K562 treated with DMSO at 1 percent for 48 hours (cell line): ENCODE data around the gene ADPRHL1. TPM values are rescaled to one million over a fixed set of nuclear protein-coding genes. Genes with fewer than 3 reads are reported as not detected.

Source experiments
- total RNA-seq: library from RNA; unstranded; fragments of 300-600 nt; gene quantifications from 2 replicates; pipeline ENCODE4 v1.2.3, GENCODE V29; 2022; ENCODE audit warnings: low replicate concordance; ENCODE audit errors: extremely low read depth

ADPRHL1 gene
- not detected in 2 replicates for total RNA-seq

GRCh38 chr13:113452942-113453901, at the start of gene ADPRHL1:
ADPRHL1 (minus strand) TSS chr13:113453488; CDS start chr13:113453437, 51 bp downstream.

DNA sequence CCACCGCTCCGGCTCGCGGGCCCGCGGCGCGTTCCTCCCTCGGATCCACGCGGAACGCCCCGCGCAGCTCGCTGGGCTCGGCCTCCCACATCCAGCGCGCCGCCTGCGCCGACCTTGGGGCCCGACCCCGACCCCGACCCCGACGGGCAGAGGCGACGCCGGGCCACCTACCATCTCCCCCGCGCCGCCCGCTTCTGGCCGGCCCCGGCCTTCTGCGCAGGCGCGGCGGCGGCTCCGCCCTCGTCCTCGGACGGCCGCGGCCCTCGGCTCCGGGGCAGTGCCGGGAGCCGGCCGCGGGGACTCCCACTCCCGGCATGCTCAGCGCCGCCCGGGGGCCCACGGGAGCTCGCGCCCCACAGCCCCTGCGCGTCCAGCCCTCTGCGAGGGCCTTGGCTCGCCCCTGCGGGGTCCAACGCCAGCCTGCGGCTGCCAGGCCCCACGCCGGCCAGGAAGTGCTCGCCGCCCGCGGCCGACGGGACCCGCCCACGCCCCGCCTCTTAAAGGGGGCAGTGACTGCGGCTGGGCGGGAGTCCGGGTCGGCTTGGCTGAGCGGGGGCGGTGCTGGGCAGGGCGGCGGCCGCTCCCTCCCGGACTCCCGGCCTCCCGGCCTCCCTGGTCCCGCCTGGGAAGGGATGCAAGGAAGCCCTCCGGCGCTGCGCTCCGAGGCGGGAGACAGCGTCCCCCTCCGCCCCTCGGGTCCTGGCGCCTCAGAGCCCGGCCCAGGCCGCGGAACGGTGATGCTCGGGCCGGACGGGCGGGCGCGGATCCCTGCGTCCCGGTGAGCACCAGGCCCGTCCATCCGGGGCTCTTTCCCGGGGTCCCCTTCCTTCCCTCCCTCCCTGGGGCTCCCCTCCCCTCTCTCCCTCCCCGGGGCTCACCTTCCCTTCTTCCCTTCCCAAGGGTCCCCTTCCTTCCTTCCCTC, 37.5 kb upstream of the ADPRHL1 start, which contains the start of gene DCUN1D2:
TSS of gene DCUN1D2 (minus strand) at position 216 of the 922 bp plus-strand sequence. CDS start at position 174, 42 bp downstream.

Other genes starting within 250 kb of the ADPRHL1 start
- gene PCID2, start 244.8 kb downstream of the ADPRHL1 start, total RNA-seq: not detected in 2 replicates
- not detected in 2 replicates for gene CUL4A, start 243.9 kb downstream of the ADPRHL1 start, total RNA-seq
- gene LAMP1, start 156.2 kb downstream of the ADPRHL1 start, total RNA-seq: not detected in 2 replicates
- gene GRTP1, start 89.4 kb downstream of the ADPRHL1 start, total RNA-seq: not detected in 2 replicates
- not detected in 2 replicates for gene DCUN1D2, start 37.2 kb upstream of the ADPRHL1 start, total RNA-seq
- not detected in 2 replicates for gene TFDP1, start 131.3 kb upstream of the ADPRHL1 start, total RNA-seq
- not detected in 2 replicates for gene ATP4B, start 204.7 kb upstream of the ADPRHL1 start, total RNA-seq
- not detected in 2 replicates for gene GRK1, start 213.7 kb upstream of the ADPRHL1 start, total RNA-seq